ENCODE data around the gene SNX8. TPM values are rescaled to one million over a fixed set of nuclear protein-coding genes. Genes with fewer than 3 reads are reported as not detected.

The SNX8 gene
- total and polyA plus RNA-seq, 2 donors (not counting 1 experiment from before 2014, with no cell fraction given), result 64.4 to 126 TPM

GRCh38 chr7:2359610-2360009 is 45.4 kb upstream of the SNX8 start:
- POLR2A ChIA-PET, result no interaction called here

More at GRCh38 chr7:2359610-2360009, 45.4 kb upstream of the SNX8 start:
- Histone ChIP-seq H3K79me2 (ENCODE audit: control insufficient read depth, insufficient read depth, low read length) (peaks cover 76% of the 10 kb centered on the region), H3K4me1 (ENCODE audit: control insufficient read depth in 2 of 2, insufficient read depth in 2 of 2, low read length in 2 of 2) (peaks cover 19 to 22% of the 10 kb centered on the region in 2 donors), H3K27me3 (replicated peaks in 1 of 4; ENCODE audit: control extremely low read depth in 1 of 4, control insufficient read depth in 3 of 4, insufficient read depth in 4 of 4, low read length in 3 of 4) (no peaks in the 10 kb centered on the region), H3K4me2 (replicated peaks; ENCODE audit: low read depth, low read length, poor library complexity, severe bottlenecking) (no peak overlapping the region), H3K4me3 (ENCODE audit: control extremely low read depth in 1 of 5, extremely low read depth in 1 of 5, insufficient read depth in 1 of 5, low read depth in 2 of 5, low read length in 4 of 5) (no peak overlapping the region), H3K9me3 (ENCODE audit: control extremely low read depth in 1 of 3, control insufficient read depth in 2 of 3, insufficient read depth in 1 of 3, low read length in 2 of 3) (no peaks in the 10 kb centered on the region), H3K9ac (ENCODE audit: low read length) (no peak overlapping the region), H3K36me3 (replicated peaks in 1 of 2; ENCODE audit: control extremely low read depth in 1 of 2, control insufficient read depth in 1 of 2, extremely low read depth in 1 of 2, insufficient read depth in 2 of 2, low read length in 1 of 2) (peaks cover 1 to 56% of the 10 kb centered on the region in 2 experiments), H3K27ac (ENCODE audit: low read length in 2 of 2) (no peak overlapping the region), H4K20me1 (ENCODE audit: control insufficient read depth, insufficient read depth, low read length, poor library complexity, severe bottlenecking) (peaks cover 80% of the 10 kb centered on the region), H2AFZ (ENCODE audit: insufficient read depth, low read depth, low read length, poor library complexity, severe bottlenecking) (no peak overlapping the region)
- Mint-ChIP-seq H3K4me1 (peaks cover 33% of the 10 kb centered on the region), H3K27me3 (no peaks in the 10 kb centered on the region), H3K4me3 (no peak overlapping the region), H3K27ac (no peak overlapping the region), H3K9me3 (ENCODE audit: insufficient read depth) (no peaks in the 10 kb centered on the region)
- no peak for TF ChIP-seq EZH2 (IDR thresholded peaks at IDR 0.05; ENCODE audit: borderline replicate concordance, insufficient read depth, low read depth, low read length, poor library complexity, severe bottlenecking)
- TF ChIP-seq CTCF (IDR thresholded peaks at IDR 0.05), result no peak
- 100% methylated on average over 5 of the region's 11 CpGs for WGBS (ENCODE audit: insufficient coverage)
- intact Hi-C loops (cut with micrococcal nuclease), result no loop called here
- CTCF ChIA-PET, result interaction anchor here (4.4 kb wide), 1 partner anchor 11 kb away, joined by 21 read pairs; no protein-coding TSS in a partner anchor
- no peak for DNase-seq
- no peak for ATAC-seq (ENCODE audit: low read depth)

All from B cell (primary cell).